Measurements from ENCODE around the gene ANKRD39. TPM values are rescaled to one million over a fixed set of nuclear protein-coding genes. Genes with fewer than 3 reads are reported as not detected.

Gene ANKRD39, protein sequence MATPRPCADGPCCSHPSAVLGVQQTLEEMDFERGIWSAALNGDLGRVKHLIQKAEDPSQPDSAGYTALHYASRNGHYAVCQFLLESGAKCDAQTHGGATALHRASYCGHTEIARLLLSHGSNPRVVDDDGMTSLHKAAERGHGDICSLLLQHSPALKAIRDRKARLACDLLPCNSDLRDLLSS
- total RNA-seq, result 10 to 100 TPM; 13.6 to 32.2 (median 22.5) TPM
- 10 to 100 TPM; 13.7 to 17.7 (median 15.8) TPM for polyA plus RNA-seq
- long read RNA-seq, donor 1, transcript ANKRD39-201 (4 exons, 976 nt), result major isoform, 10 of 10 reads
- long read RNA-seq, donor 1, partial matches to known transcripts, result 0 of 10 reads
- long read RNA-seq, donor 1, other reads (novel, unspliced or antisense), result 0 of 10 reads
- long read RNA-seq, donor 2, transcript ANKRD39-201 (4 exons, 976 nt), result major isoform, 7 of 7 reads
- long read RNA-seq, donor 2, partial matches to known transcripts, result 0 of 7 reads
- long read RNA-seq, donor 2, other reads (novel, unspliced or antisense), result 0 of 7 reads

DNA sequence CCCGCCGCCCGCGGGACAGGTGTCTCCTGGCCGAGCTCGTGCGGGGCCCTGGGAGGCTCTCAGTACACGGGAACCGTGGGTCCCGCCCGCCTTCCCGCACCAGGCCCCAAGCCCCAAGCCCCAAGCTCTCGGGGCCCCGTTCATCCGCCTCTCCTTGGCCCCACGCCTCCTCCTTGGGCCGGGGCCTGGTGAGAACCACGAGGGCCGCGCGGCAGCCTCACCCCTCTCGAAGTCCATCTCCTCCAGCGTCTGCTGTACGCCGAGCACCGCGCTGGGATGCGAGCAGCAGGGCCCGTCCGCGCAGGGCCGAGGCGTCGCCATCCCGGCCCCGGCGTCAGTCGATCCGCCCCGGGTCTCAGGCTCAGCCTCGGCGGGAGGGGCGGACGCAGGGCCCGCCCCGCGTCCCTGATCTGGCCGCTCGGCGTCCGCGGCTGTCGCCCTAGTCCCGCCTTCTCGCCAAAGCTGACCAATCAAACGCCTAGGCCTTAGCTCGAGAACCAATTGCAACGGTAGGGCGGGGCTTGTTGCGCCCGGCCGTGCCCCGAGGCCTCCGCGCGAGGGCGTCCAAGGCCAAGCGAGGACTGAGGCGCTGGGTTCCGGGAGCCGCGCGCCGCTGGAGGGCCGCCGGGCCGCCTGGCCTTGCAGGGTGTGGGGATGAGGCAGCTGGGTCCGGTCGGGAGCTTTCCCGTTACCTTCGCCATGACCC is at the start of gene ANKRD39:
Gene ANKRD39 (minus strand): TSS at position 350 of the 706 bp plus-strand sequence. CDS start 29 bp downstream, at position 321.
- 0 to 1% (median 0%) methylated on average over 58 to 81 of the region's 81 CpGs for WGBS, 5 donors
- H3K27ac ChIP-seq, result peak within 1 kb of the TSS; percentile 74 to 95 (median 90)
- DNase-seq, result peak; percentile 99
- intact Hi-C loops (cut with DNase I; ENCODE audit: low total_unique reads), result loop anchor here (5.0 kb wide), 1 partner anchor 94 kb away; no protein-coding TSS in a partner anchor
- TF ChIP-seq CTCF (IDR thresholded peaks at IDR 0.05 in 8 of 11, conservative IDR thresholded peaks at IDR 0.05 in 3 of 11) (peak; percentile 87 to 100 (median 97)), POLR2AphosphoS5 (IDR thresholded peaks at IDR 0.05) (peak; percentile 81 to 92 (median 89)), POLR2A (IDR thresholded peaks at IDR 0.05) (peak; percentile 8 to 55 (median 42))
- peaks cover 0 to 49% (median 33%) of the 10 kb centered on the region in 6 donors for H3K36me3 ChIP-seq
- peaks cover 0 to 10% (median 0%) of the 10 kb centered on the region in 7 donors for H3K27me3 ChIP-seq (replicated peaks in 1 of 7)
- H3K4me1 ChIP-seq, result peaks cover 32 to 84% (median 61%) of the 10 kb centered on the region in 6 donors
- peak within 1 kb of the TSS; percentile 50 to 85 (median 78) for H3K4me3 ChIP-seq
- no peaks in the 10 kb centered on the region for H3K9me3 ChIP-seq

GRCh38 chr2:96906729-96907114 is 48.9 kb upstream of the ANKRD39 start:
- DNase-seq, result no peak
- TF ChIP-seq POLR2AphosphoS5 (IDR thresholded peaks at IDR 0.05) (no peak), CTCF (IDR thresholded peaks at IDR 0.05 in 8 of 11, conservative IDR thresholded peaks at IDR 0.05 in 3 of 11) (no peak), POLR2A (IDR thresholded peaks at IDR 0.05) (no peak)
- Histone ChIP-seq H3K27me3 (replicated peaks in 1 of 7) (no peaks in the 10 kb centered on the region), H3K27ac (peak overlapping the region in 7 of 8 donors; percentile 36 to 70 (median 65)), H3K9me3 (no peaks in the 10 kb centered on the region), H3K4me1 (peaks cover 0 to 47% (median 22%) of the 10 kb centered on the region in 6 donors), H3K4me3 (no peak overlapping the region), H3K36me3 (no peaks in the 10 kb centered on the region)
- WGBS, 5 donors, result 76 to 90% (median 88%) methylated on average over 11 to 13 of the region's 13 CpGs
- intact Hi-C loops (cut with DNase I; ENCODE audit: low total_unique reads), result no loop called here

DNA sequence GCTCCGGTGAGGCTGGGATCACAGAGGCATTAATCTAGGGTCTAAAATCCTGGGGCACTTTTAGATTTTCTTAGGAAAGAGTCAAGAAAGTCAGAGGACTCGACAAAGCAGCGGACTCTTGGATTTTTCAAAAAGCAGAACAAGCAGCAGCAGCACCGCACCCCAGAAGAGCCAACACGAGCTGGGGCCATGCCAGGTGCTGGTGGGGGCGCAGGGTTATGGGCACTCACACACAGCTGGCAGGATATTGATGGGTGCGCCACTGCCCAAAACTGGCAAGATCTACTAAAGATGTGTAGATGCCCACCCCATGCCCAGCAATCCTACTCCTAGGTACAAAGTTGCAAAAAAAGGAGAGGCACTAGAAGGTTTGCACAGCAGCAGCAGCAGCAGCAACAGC is 46.0 kb upstream of the ANKRD39 start:
- H3K27ac ChIP-seq, result no peak overlapping the region

More for the DNA sequence above, 46.0 kb upstream of the ANKRD39 start:
- WGBS, 5 donors, result 46 to 65% (median 52%) methylated on average over 7 of the region's 7 CpGs
- no peaks in the 10 kb centered on the region for H3K27me3 ChIP-seq (replicated peaks in 1 of 7)
- no peak for DNase-seq
- TF ChIP-seq POLR2A (IDR thresholded peaks at IDR 0.05), result no peak
- TF ChIP-seq POLR2AphosphoS5 (IDR thresholded peaks at IDR 0.05), result no peak
- no peak for TF ChIP-seq CTCF (IDR thresholded peaks at IDR 0.05 in 8 of 11, conservative IDR thresholded peaks at IDR 0.05 in 3 of 11)
- intact Hi-C loops (cut with DNase I; ENCODE audit: low total_unique reads), result no loop called here
- peaks cover 2 to 58% (median 31%) of the 10 kb centered on the region in 6 donors for H3K4me1 ChIP-seq
- H3K36me3 ChIP-seq, result no peaks in the 10 kb centered on the region
- H3K4me3 ChIP-seq, result no peak overlapping the region
- H3K9me3 ChIP-seq, result no peaks in the 10 kb centered on the region
